HEK293 (cell line): Measurements from ENCODE around the gene TMEM150C.

Experiments used
- CTCF ChIA-PET: fragments of 350-600 bp; formaldehyde crosslinking; extraction: SDS; loops from one replicate; lab custom pipeline; 2021; ENCODE audit warnings: antibody characterized with exemption; lab: Yijun Ruan, JAX
- POLR2A ChIA-PET: fragments of 300-600 bp; formaldehyde crosslinking; extraction: SDS; loops from one replicate; lab custom pipeline; 2020; ENCODE audit warnings: antibody characterized with exemption, inconsistent platforms; lab: Yijun Ruan, JAX
- H3K27ac ChIP-seq: fragments of 200-500 bp; sonication (Bioruptor generic); 2 replicates; pipeline ENCODE4 v1.5.1; 2014; ENCODE audit warnings: low read depth, low read length, control low read depth, inconsistent platforms; ENCODE audit errors: extremely low read depth
- H3K36me3 ChIP-seq, 2 experiments: fragments of 200-500 bp in 1 of 2; sonication (Bioruptor generic) in 1 of 2; 1 replicate in 1 of 2; 2 replicates in 1 of 2; pipeline ENCODE4 v1.5.1; 2014 to 2017; ENCODE audit warnings: inconsistent platforms in 2 of 2, low read length in 2 of 2; ENCODE audit not compliant: control insufficient read depth in 2 of 2, insufficient read depth in 1 of 2
- H3K4me1 ChIP-seq: fragments of 200-500 bp; sonication (Bioruptor generic); 2 replicates; pipeline ENCODE4 v1.5.1; 2014; ENCODE audit warnings: mild to moderate bottlenecking, low read length, inconsistent platforms; ENCODE audit not compliant: control insufficient read depth, insufficient read depth
- H3K4me3 ChIP-seq: 2 replicates; pipeline ENCODE4 v1.5.1; 2011; ENCODE audit warnings: low read depth, mild to moderate bottlenecking, control low read depth, low read length, moderate library complexity
- H3K9me3 ChIP-seq: fragments of 200-500 bp; sonication (Bioruptor generic); 2 replicates; pipeline ENCODE4 v1.5.1; 2014; ENCODE audit warnings: low read depth, low read length, inconsistent platforms; ENCODE audit not compliant: control insufficient read depth, insufficient read depth
- KLF1 ChIP-seq: fragments of 450-650 bp; formaldehyde crosslinking; IDR thresholded peaks from 2 replicates; pipeline ENCODE4 v1.5.1; 2016; ENCODE audit warnings: missing biosample characterization, missing genetic modification characterization
- SALL2 ChIP-seq: fragments of 450-650 bp; formaldehyde crosslinking; IDR thresholded peaks from 2 replicates; pipeline ENCODE4 v1.5.0; 2017; ENCODE audit warnings: missing biosample characterization, mild to moderate bottlenecking, missing genetic modification characterization, borderline replicate concordance
- ZNF146 ChIP-seq: fragments of 450-650 bp; formaldehyde crosslinking; IDR thresholded peaks from 2 replicates; pipeline ENCODE4 v1.5.1; 2016; ENCODE audit warnings: missing biosample characterization, missing genetic modification characterization
- ZNF266 ChIP-seq: fragments of 450-650 bp; formaldehyde crosslinking; IDR thresholded peaks from 2 replicates; pipeline ENCODE4 v1.5.1; 2016; ENCODE audit warnings: missing biosample characterization, missing genetic modification characterization, low read depth
- ZNF302 ChIP-seq: fragments of 450-650 bp; formaldehyde crosslinking; IDR thresholded peaks from 2 replicates; pipeline ENCODE4 v1.5.1; 2016; ENCODE audit warnings: missing biosample characterization, missing genetic modification characterization, low read depth
- ZNF366 ChIP-seq: fragments of 450-650 bp; formaldehyde crosslinking; conservative IDR thresholded peaks from 2 replicates; pipeline ENCODE4 v1.5.1; 2016; ENCODE audit warnings: missing biosample characterization, missing genetic modification characterization
- ZNF48 ChIP-seq: fragments of 450-650 bp; formaldehyde crosslinking; IDR thresholded peaks from 2 replicates; pipeline ENCODE4 v1.5.1; 2016; ENCODE audit warnings: missing biosample characterization, missing genetic modification characterization
- ZNF501 ChIP-seq: fragments of 450-650 bp; formaldehyde crosslinking; IDR thresholded peaks from 2 replicates; pipeline ENCODE4 v1.5.1; 2016; ENCODE audit warnings: missing biosample characterization, missing genetic modification characterization
- ZNF555 ChIP-seq: fragments of 450-650 bp; formaldehyde crosslinking; conservative IDR thresholded peaks from 2 replicates; pipeline ENCODE4 v1.5.1; 2017; ENCODE audit warnings: missing biosample characterization, mild to moderate bottlenecking, missing genetic modification characterization, inconsistent platforms
- ZNF600 ChIP-seq: fragments of 450-650 bp; formaldehyde crosslinking; IDR thresholded peaks from 2 replicates; pipeline ENCODE4 v1.5.1; 2016; ENCODE audit warnings: missing biosample characterization, missing genetic modification characterization
- ZNF777 ChIP-seq: fragments of 450-650 bp; formaldehyde crosslinking; IDR thresholded peaks from 2 replicates; pipeline ENCODE4 v1.5.1; 2017; ENCODE audit warnings: missing biosample characterization, missing genetic modification characterization, borderline replicate concordance
- ZNF785 ChIP-seq: fragments of 450-650 bp; formaldehyde crosslinking; IDR thresholded peaks from 2 replicates; pipeline ENCODE4 v1.5.1; 2016; ENCODE audit warnings: missing biosample characterization, missing genetic modification characterization
- ZSCAN16 ChIP-seq: fragments of 450-650 bp; formaldehyde crosslinking; IDR thresholded peaks from 2 replicates; pipeline ENCODE4 v1.5.1; 2016; ENCODE audit warnings: missing biosample characterization, missing genetic modification characterization
- TF ChIP-seq, protein P1 (sequence below): fragments of 450-650 bp; formaldehyde crosslinking; conservative IDR thresholded peaks from 2 replicates; pipeline ENCODE4 v1.5.1; 2016; ENCODE audit warnings: low read depth, missing biosample characterization, missing genetic modification characterization
- TF ChIP-seq, protein P2 (sequence below): fragments of 450-650 bp; IDR thresholded peaks from 2 replicates; pipeline ENCODE4 v1.5.1; 2018; ENCODE audit warnings: missing biosample characterization, mild to moderate bottlenecking, missing genetic modification characterization
- TF ChIP-seq, protein P3 (sequence below): fragments of 450-650 bp; formaldehyde crosslinking; IDR thresholded peaks from 2 replicates; pipeline ENCODE4 v1.5.1; 2016; ENCODE audit warnings: missing biosample characterization, missing genetic modification characterization
- TF ChIP-seq, protein P4 (sequence below): fragments of 450-650 bp; formaldehyde crosslinking; IDR thresholded peaks from 2 replicates; pipeline ENCODE4 v1.5.1; 2016; ENCODE audit warnings: missing biosample characterization, missing genetic modification characterization

TMEM150C gene

DNA sequence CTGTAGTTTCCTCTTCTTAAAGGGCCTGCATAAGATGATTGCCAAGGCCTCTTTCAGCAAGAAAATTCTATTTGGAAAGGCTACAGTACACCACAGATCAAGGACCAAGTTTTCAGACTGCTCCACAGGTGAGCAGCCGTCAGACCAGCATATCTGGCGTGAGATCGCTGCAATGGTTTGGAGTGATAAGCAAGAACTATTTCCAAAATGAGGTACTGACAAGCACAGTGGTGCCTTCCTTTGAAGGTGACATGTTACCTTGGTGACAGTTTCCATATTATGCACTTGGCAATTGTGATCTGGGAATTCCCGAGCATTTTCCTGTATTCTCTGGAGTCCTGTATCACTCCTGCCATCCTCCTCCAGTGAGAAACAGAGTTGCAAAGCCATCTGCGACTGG, 7.3 kb upstream of the TMEM150C start (continued):
- TF ChIP-seq, protein P1, sequence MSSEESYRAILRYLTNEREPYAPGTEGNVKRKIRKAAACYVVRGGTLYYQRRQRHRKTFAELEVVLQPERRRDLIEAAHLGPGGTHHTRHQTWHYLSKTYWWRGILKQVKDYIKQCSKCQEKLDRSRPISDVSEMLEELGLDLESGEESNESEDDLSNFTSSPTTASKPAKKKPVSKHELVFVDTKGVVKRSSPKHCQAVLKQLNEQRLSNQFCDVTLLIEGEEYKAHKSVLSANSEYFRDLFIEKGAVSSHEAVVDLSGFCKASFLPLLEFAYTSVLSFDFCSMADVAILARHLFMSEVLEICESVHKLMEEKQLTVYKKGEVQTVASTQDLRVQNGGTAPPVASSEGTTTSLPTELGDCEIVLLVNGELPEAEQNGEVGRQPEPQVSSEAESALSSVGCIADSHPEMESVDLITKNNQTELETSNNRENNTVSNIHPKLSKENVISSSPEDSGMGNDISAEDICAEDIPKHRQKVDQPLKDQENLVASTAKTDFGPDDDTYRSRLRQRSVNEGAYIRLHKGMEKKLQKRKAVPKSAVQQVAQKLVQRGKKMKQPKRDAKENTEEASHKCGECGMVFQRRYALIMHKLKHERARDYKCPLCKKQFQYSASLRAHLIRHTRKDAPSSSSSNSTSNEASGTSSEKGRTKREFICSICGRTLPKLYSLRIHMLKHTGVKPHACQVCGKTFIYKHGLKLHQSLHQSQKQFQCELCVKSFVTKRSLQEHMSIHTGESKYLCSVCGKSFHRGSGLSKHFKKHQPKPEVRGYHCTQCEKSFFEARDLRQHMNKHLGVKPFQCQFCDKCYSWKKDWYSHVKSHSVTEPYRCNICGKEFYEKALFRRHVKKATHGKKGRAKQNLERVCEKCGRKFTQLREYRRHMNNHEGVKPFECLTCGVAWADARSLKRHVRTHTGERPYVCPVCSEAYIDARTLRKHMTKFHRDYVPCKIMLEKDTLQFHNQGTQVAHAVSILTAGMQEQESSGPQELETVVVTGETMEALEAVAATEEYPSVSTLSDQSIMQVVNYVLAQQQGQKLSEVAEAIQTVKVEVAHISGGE, result no peak
- TF ChIP-seq ZNF785 (tag by site-specific recombination), result no peak
- no peak for TF ChIP-seq ZNF266
- TF ChIP-seq, protein P2, sequence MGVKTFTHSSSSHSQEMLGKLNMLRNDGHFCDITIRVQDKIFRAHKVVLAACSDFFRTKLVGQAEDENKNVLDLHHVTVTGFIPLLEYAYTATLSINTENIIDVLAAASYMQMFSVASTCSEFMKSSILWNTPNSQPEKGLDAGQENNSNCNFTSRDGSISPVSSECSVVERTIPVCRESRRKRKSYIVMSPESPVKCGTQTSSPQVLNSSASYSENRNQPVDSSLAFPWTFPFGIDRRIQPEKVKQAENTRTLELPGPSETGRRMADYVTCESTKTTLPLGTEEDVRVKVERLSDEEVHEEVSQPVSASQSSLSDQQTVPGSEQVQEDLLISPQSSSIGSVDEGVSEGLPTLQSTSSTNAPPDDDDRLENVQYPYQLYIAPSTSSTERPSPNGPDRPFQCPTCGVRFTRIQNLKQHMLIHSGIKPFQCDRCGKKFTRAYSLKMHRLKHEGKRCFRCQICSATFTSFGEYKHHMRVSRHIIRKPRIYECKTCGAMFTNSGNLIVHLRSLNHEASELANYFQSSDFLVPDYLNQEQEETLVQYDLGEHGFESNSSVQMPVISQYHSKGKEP (tag by site-specific recombination), result no peak
- no peak for TF ChIP-seq ZSCAN16
- TF ChIP-seq ZNF555 (tag by site-specific recombination), result no peak
- TF ChIP-seq ZNF48, result no peak
- no peak for TF ChIP-seq KLF1 (tag by site-specific recombination)
- TF ChIP-seq, protein P3, sequence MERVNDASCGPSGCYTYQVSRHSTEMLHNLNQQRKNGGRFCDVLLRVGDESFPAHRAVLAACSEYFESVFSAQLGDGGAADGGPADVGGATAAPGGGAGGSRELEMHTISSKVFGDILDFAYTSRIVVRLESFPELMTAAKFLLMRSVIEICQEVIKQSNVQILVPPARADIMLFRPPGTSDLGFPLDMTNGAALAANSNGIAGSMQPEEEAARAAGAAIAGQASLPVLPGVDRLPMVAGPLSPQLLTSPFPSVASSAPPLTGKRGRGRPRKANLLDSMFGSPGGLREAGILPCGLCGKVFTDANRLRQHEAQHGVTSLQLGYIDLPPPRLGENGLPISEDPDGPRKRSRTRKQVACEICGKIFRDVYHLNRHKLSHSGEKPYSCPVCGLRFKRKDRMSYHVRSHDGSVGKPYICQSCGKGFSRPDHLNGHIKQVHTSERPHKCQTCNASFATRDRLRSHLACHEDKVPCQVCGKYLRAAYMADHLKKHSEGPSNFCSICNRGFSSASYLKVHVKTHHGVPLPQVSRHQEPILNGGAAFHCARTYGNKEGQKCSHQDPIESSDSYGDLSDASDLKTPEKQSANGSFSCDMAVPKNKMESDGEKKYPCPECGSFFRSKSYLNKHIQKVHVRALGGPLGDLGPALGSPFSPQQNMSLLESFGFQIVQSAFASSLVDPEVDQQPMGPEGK (tag by site-specific recombination), result no peak
- TF ChIP-seq ZNF777 (tag by site-specific recombination), result no peak
- TF ChIP-seq, protein P4, sequence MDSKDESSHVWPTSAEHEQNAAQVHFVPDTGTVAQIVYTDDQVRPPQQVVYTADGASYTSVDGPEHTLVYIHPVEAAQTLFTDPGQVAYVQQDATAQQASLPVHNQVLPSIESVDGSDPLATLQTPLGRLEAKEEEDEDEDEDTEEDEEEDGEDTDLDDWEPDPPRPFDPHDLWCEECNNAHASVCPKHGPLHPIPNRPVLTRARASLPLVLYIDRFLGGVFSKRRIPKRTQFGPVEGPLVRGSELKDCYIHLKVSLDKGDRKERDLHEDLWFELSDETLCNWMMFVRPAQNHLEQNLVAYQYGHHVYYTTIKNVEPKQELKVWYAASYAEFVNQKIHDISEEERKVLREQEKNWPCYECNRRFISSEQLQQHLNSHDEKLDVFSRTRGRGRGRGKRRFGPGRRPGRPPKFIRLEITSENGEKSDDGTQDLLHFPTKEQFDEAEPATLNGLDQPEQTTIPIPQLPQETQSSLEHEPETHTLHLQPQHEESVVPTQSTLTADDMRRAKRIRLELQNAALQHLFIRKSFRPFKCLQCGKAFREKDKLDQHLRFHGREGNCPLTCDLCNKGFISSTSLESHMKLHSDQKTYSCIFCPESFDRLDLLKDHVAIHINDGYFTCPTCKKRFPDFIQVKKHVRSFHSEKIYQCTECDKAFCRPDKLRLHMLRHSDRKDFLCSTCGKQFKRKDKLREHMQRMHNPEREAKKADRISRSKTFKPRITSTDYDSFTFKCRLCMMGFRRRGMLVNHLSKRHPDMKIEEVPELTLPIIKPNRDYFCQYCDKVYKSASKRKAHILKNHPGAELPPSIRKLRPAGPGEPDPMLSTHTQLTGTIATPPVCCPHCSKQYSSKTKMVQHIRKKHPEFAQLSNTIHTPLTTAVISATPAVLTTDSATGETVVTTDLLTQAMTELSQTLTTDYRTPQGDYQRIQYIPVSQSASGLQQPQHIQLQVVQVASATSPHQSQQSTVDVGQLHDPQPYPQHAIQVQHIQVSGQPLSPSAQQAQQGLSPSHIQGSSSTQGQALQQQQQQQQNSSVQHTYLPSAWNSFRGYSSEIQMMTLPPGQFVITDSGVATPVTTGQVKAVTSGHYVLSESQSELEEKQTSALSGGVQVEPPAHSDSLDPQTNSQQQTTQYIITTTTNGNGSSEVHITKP (tag by site-specific recombination), result no peak
- TF ChIP-seq SALL2 (tag by site-specific recombination), result no peak
- no peak for TF ChIP-seq ZNF302 (tag by site-specific recombination)
- TF ChIP-seq ZNF501 (tag by site-specific recombination), result no peak
- no peak for TF ChIP-seq ZNF600 (tag by site-specific recombination)
- TF ChIP-seq, all 188 proteins: peak for 0

DNA sequence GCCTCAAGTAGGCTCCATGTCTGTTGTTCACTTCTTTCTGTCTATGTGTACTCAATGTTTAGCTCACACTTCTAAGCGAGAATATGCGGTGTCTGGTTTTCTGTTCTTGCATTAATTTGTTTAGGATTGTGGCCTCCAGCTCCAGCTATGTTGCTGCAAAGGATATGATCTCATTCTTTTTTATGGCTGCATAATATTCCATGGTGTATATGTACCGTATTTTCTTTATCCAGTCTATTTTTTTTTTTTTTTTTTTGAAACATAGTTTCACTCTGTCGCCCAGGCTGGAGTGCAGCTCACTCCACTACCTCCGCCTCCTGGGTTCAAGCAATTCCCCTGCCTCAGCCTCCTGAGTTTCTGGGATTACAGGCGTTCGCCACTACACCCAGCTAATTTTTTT, 5.7 kb upstream of the TMEM150C start:
- H3K4me1 ChIP-seq, result no peaks in the 10 kb centered on the region
- no peak overlapping the region for H3K27ac ChIP-seq
- TF ChIP-seq ZNF366, result no peak
- peak; percentile 79 for TF ChIP-seq ZNF146 (tag by site-specific recombination)
- no peaks in the 10 kb centered on the region for H3K36me3 ChIP-seq
- ChIA-PET POLR2A (no interaction called here), CTCF (interaction anchor here (0.6 kb wide), 1 partner anchor 180 kb away, joined by 3 read pairs; no protein-coding TSS in a partner anchor)
- no peaks in the 10 kb centered on the region for H3K9me3 ChIP-seq
- H3K4me3 ChIP-seq, result no peak overlapping the region
